ENCODE data around the gene C4orf54. TPM values are rescaled to one million over a fixed set of nuclear protein-coding genes. Genes with fewer than 3 reads are reported as not detected.

Gene C4orf54
- total and polyA plus RNA-seq, 2 of the 4 experiments (the other 2 are of a cell fraction), result not detected

GRCh38 chr4:99649778-99650177 is 7.8 kb downstream of the C4orf54 start:
- ChIA-PET POLR2A (ENCODE audit: unreplicated experiment) (no interaction called here), CTCF (no interaction called here)
- dilution Hi-C loops (cut with HindIII; ENCODE audit: low sequenced_read_pairs, unreplicated experiment) (no loop called here), intact Hi-C loops (cut with micrococcal nuclease) (no loop called here), in situ Hi-C loops (cut with MboI; ENCODE audit: low sequenced_read_pairs) (no loop called here)
- H3K9me1 ChIP-seq (ENCODE audit: insufficient read depth, low read length), result no peaks in the 10 kb centered on the region
- no peaks in the 10 kb centered on the region; the same call in 1 of the 2 replicates for H3K9me3 ChIP-seq (ENCODE audit: control insufficient read depth, insufficient read depth, low read length)
- no peak overlapping the region for H3K23ac ChIP-seq (ENCODE audit: low read depth, low read length)
- H2BK120ac ChIP-seq (ENCODE audit: low read depth, low read length), result no peak overlapping the region
- no peak overlapping the region for H3K4ac ChIP-seq (ENCODE audit: low read depth, low read length)
- no TSS peak for BruUV-seq (replicated peaks)
- H2AK9ac ChIP-seq (replicated peaks; ENCODE audit: low read depth, low read length, poor library complexity), result no peak overlapping the region
- ATAC-seq (ENCODE audit: low read depth), result no peak
- no peak overlapping the region for H3K56ac ChIP-seq (ENCODE audit: extremely low read depth, insufficient read depth, low read length)
- H2AK5ac ChIP-seq (ENCODE audit: low read depth, low read length), result no peak overlapping the region
- H2BK20ac ChIP-seq (ENCODE audit: low read depth, low read length), result no peak overlapping the region
- WGBS, 2 experiments (ENCODE audit: extremely low coverage in 2 of 2, insufficient read length in 1 of 2), result 20% methylated on average over 1 of the region's 10 CpGs; no CpG with 5 or more reads in 1 of the 2 experiments
- no peak overlapping the region for H4K5ac ChIP-seq (ENCODE audit: low read depth, low read length)
- no peak overlapping the region for H3K9ac ChIP-seq (ENCODE audit: low read depth, low read length)
- no peak overlapping the region for H4K8ac ChIP-seq (ENCODE audit: low read depth in 2 of 2, low read length in 2 of 2)
- H3K4me1 ChIP-seq (ENCODE audit: control insufficient read depth, insufficient read depth, low read length), result no peaks in the 10 kb centered on the region
- H3K27me3 ChIP-seq (ENCODE audit: control insufficient read depth, insufficient read depth, low read length), result peaks cover 5% of the 10 kb centered on the region
- H4K91ac ChIP-seq (ENCODE audit: insufficient read depth, low read depth, low read length), result no peak overlapping the region
- H3K4me2 ChIP-seq (ENCODE audit: low read depth, low read length), result no peak overlapping the region
- no peak overlapping the region for H3K4me3 ChIP-seq (ENCODE audit: insufficient read depth, low read depth, low read length)
- H3K14ac ChIP-seq (replicated peaks; ENCODE audit: low read depth, low read length), result no peak overlapping the region
- DNase-seq, result no peak
- no peaks in the 10 kb centered on the region for H3K36me3 ChIP-seq (ENCODE audit: control insufficient read depth, insufficient read depth, low read length)
- H2AFZ ChIP-seq (replicated peaks; ENCODE audit: low read length, poor library complexity), result no peak overlapping the region
- no peak overlapping the region for H2BK5ac ChIP-seq (ENCODE audit: low read depth, low read length, poor library complexity, severe bottlenecking)
- no peak overlapping the region for H3K27ac ChIP-seq (ENCODE audit: insufficient read depth, low read length)
- no peaks in the 10 kb centered on the region for H3K79me1 ChIP-seq (ENCODE audit: low read depth in 1 of 2, low read length in 2 of 2)
- H3K18ac ChIP-seq (ENCODE audit: low read depth, low read length), result no peak overlapping the region
- no peak overlapping the region for H2BK15ac ChIP-seq (ENCODE audit: low read depth, low read length)
- H4K20me1 ChIP-seq (ENCODE audit: insufficient read depth, low read length), result no peaks in the 10 kb centered on the region
- TF ChIP-seq ELK1 (IDR thresholded peaks at IDR 0.05; ENCODE audit: borderline replicate concordance, low read depth, low read length) (no peak), NFE2L2 (IDR thresholded peaks at IDR 0.05; ENCODE audit: low read depth, low read length) (no peak), RFX5 (IDR thresholded peaks at IDR 0.05; ENCODE audit: low read depth, low read length) (no peak), BHLHE40 (IDR thresholded peaks at IDR 0.05; ENCODE audit: low read depth, low read length) (no peak), MAFK (IDR thresholded peaks at IDR 0.05; ENCODE audit: low read depth, low read length) (no peak), MXI1 (IDR thresholded peaks at IDR 0.05; ENCODE audit: borderline replicate concordance, low read depth, low read length) (no peak), POLR2A (IDR thresholded peaks at IDR 0.05; ENCODE audit: low read depth, low read length) (no peak), USF2 (IDR thresholded peaks at IDR 0.05; ENCODE audit: low read depth, low read length) (no peak), FOS (IDR thresholded peaks at IDR 0.05; ENCODE audit: low read depth, low read length) (no peak), RCOR1 (IDR thresholded peaks at IDR 0.05; ENCODE audit: insufficient replicate concordance, low read length) (no peak), CEBPB (IDR thresholded peaks at IDR 0.05; ENCODE audit: low read depth, low read length) (no peak)

Data from IMR-90 (cell line).